Measurements from ENCODE around the gene SERPINB6.

GRCh38 chr6:3011158-3011557 lies 39.8 kb upstream of the SERPINB6 start:
- TF ChIP-seq CTCF (IDR thresholded peaks at IDR 0.05) = no peak
- TF ChIP-seq POLR2A (IDR thresholded peaks at IDR 0.05) = no peak

Measured in esophagus squamous epithelium (tissue), 4 donors.